DOHH2 (cell line): ENCODE data around the gene SART1.

Experiments
- H3F3A ChIP-seq: fragments of 200-600 bp; sonication (generic), shearing (Covaris generic); 2 replicates; pipeline ENCODE4 v1.6.0; 2016; ENCODE audit warnings: antibody characterized with exemption, mild to moderate bottlenecking; ENCODE audit not compliant: control insufficient read depth, insufficient read depth
- H3K27ac ChIP-seq: fragments of 200-600 bp; sonication (generic); 2 replicates; pipeline ENCODE4 v1.5.1; 2014; ENCODE audit warnings: low read depth, mild to moderate bottlenecking, low read length, moderate library complexity
- H3K27me3 ChIP-seq: fragments of 200-600 bp; sonication (generic); 2 replicates; pipeline ENCODE4 v1.6.1; 2014; ENCODE audit warnings: mild to moderate bottlenecking, low read length, mixed read lengths; ENCODE audit not compliant: control insufficient read depth
- H3K36me3 ChIP-seq: fragments of 200-600 bp; sonication (generic); 2 replicates; pipeline ENCODE4 v1.6.1; 2014; ENCODE audit warnings: mild to moderate bottlenecking, low read length, moderate library complexity, mixed read lengths; ENCODE audit not compliant: control insufficient read depth
- H3K4me1 ChIP-seq: fragments of 200-600 bp; sonication (generic); 2 replicates; pipeline ENCODE4 v1.6.1; 2014; ENCODE audit warnings: mild to moderate bottlenecking, low read length, mixed read lengths; ENCODE audit not compliant: control insufficient read depth
- H3K4me2 ChIP-seq: fragments of 200-600 bp; sonication (generic); 2 replicates; pipeline ENCODE4 v1.6.0; 2014; ENCODE audit warnings: mild to moderate bottlenecking, low read length, moderate library complexity
- H3K4me3 ChIP-seq: fragments of 200-600 bp; sonication (generic); 2 replicates; pipeline ENCODE4 v1.5.1; 2014; ENCODE audit warnings: mild to moderate bottlenecking, low read length, mixed read lengths
- H3K79me2 ChIP-seq: fragments of 200-600 bp; sonication (generic); 2 replicates; pipeline ENCODE4 v1.6.1; 2014; ENCODE audit warnings: mild to moderate bottlenecking, low read length, mixed read lengths; ENCODE audit not compliant: control insufficient read depth
- H3K9me2 ChIP-seq: fragments of 200-600 bp; sonication (generic); replicated peaks from 2 replicates; pipeline ENCODE4 v1.6.1; 2014; ENCODE audit warnings: mild to moderate bottlenecking, low read length, mixed read lengths; ENCODE audit not compliant: control insufficient read depth
- H3K9me3 ChIP-seq: fragments of 200-600 bp; sonication (generic); 2 replicates; pipeline ENCODE4 v1.6.1; 2014; ENCODE audit warnings: antibody characterized with exemption, low read length, mixed read lengths; ENCODE audit not compliant: control insufficient read depth, insufficient read depth
- H4K20me1 ChIP-seq: fragments of 200-600 bp; sonication (generic); 2 replicates; pipeline ENCODE4 v1.6.0; 2014; ENCODE audit warnings: low read depth, mild to moderate bottlenecking, antibody characterized with exemption, low read length, moderate library complexity; ENCODE audit not compliant: control insufficient read depth, insufficient read depth
- CTCF ChIP-seq: fragments of 200-600 bp; sonication (generic); IDR thresholded peaks from one replicate; pipeline ENCODE4 v1.5.1; 2014; ENCODE audit warnings: antibody characterized with exemption, mild to moderate bottlenecking, low read depth, low read length; ENCODE audit not compliant: poor library complexity, severe bottlenecking
- EZH2phosphoT487 ChIP-seq: fragments of 200-600 bp; sonication (generic); IDR thresholded peaks from 2 replicates; pipeline ENCODE4 v1.6.1; 2017; ENCODE audit warnings: borderline replicate concordance, mild to moderate bottlenecking, antibody characterized with exemption, low read length, moderate library complexity, mixed read lengths

The SART1 gene

GRCh38 chr11:65958291-65958690 lies 3.2 kb upstream of the SART1 start:
- no peaks in the 10 kb centered on the region for H3F3A ChIP-seq
- H3K4me2 ChIP-seq: no peak overlapping the region
- H3K9me2 ChIP-seq: no peaks in the 10 kb centered on the region
- H3K4me1 ChIP-seq: peaks cover 27% of the 10 kb centered on the region
- peaks cover 12% of the 10 kb centered on the region; the same call in 1 of the 2 replicates for H4K20me1 ChIP-seq
- H3K4me3 ChIP-seq: no peak overlapping the region
- H3K9me3 ChIP-seq: no peaks in the 10 kb centered on the region
- H3K79me2 ChIP-seq: peaks cover 21% of the 10 kb centered on the region
- no peak overlapping the region for H3K27ac ChIP-seq
- H3K36me3 ChIP-seq: peaks cover 7% of the 10 kb centered on the region
- TF ChIP-seq CTCF: no peak
- no peak for TF ChIP-seq EZH2phosphoT487
- no peaks in the 10 kb centered on the region for H3K27me3 ChIP-seq

DNA sequence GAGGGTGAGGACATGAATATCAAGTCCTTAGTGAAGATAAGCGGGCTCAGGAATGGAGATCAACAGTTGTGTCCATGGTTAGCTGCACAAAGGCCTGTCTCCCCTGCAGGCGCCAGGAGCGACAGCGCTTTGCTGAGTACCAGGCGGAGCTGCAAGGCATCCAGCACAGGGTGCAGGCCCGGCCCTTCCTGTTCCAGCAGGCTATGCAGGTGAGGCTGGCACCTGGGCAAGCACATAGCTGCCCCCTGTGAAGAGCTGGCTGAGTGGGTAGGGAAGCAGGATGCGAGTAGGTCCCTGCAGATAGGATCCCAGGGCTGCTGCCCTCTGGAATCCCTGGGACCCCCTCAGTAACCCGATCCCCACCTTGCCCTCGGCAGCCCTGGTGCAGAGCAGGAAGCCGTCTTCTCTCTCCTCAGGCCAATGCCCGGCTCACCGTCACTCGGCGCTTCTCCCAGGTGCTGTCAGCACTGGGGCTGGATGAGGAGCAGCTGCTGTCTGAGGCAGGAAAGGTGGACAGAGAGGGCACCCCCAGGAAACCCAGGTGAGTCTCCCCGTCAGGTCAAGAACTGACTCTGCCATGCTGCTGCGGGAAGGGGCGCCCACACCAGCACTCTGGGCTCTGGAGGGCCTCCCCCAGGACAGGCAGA lies 2.6 kb upstream of the SART1 start:
- Histone ChIP-seq H4K20me1 (peaks cover 12% of the 10 kb centered on the region; the same call in 1 of the 2 replicates), H3K27ac (no peak overlapping the region), H3K36me3 (peaks cover 11% of the 10 kb centered on the region), H3K9me2 (no peaks in the 10 kb centered on the region), H3K9me3 (no peaks in the 10 kb centered on the region), H3K4me1 (peaks cover 27% of the 10 kb centered on the region), H3K4me3 (no peak overlapping the region), H3K79me2 (peaks cover 27% of the 10 kb centered on the region), H3F3A (no peaks in the 10 kb centered on the region), H3K27me3 (no peaks in the 10 kb centered on the region), H3K4me2 (no peak overlapping the region)
- TF ChIP-seq CTCF (no peak), EZH2phosphoT487 (no peak)

GRCh38 chr11:65960824-65961266 lies 689 bp upstream of the SART1 start:
- Histone ChIP-seq H3K4me2 (peak overlapping the region; percentile 91), H3K4me1 (peaks cover 27% of the 10 kb centered on the region), H3K9me2 (no peaks in the 10 kb centered on the region), H3K36me3 (peaks cover 30% of the 10 kb centered on the region), H3K27me3 (no peaks in the 10 kb centered on the region), H3K9me3 (no peaks in the 10 kb centered on the region), H3K27ac (peak overlapping the region; percentile 62), H3K79me2 (peaks cover 38% of the 10 kb centered on the region), H3K4me3 (peak overlapping the region; percentile 99), H4K20me1 (peaks cover 12% of the 10 kb centered on the region; the same call in 1 of the 2 replicates), H3F3A (no peaks in the 10 kb centered on the region)
- TF ChIP-seq EZH2phosphoT487 (no peak), CTCF (no peak)
